GM19467 (cell line): ENCODE results near the gene APH1B.

ENCODE experiments used
- ATAC-seq: cut with Tn5 transposase; IDR thresholded peaks from one replicate; pipeline ENCODE4 v1.9.1; 2021; ENCODE audit warnings: mild to moderate bottlenecking, moderate library complexity; ENCODE audit not compliant: unreplicated experiment

Gene APH1B

GRCh38 chr15:63251701-63252100 is 25.7 kb upstream of the APH1B start:
- no peak for ATAC-seq

GRCh38 chr15:63252292-63252691 is 25.1 kb upstream of the APH1B start:
- ATAC-seq = no peak

GRCh38 chr15:63254991-63255390 is 22.4 kb upstream of the APH1B start:
- ATAC-seq = no peak

- ATAC-seq = no peak
These were observed 21.9 kb upstream of the APH1B start for GRCh38 chr15:63255489-63255990.

GRCh38 chr15:63256433-63257274 is 20.8 kb upstream of the APH1B start:
- no peak for ATAC-seq

GRCh38 chr15:63258658-63259057 is 18.7 kb upstream of the APH1B start:
- ATAC-seq = no peak

- no peak for ATAC-seq
These were observed 16.6 kb upstream of the APH1B start for GRCh38 chr15:63260791-63261190.

GRCh38 chr15:63261311-63261710 is 16.1 kb upstream of the APH1B start:
- ATAC-seq = no peak

GRCh38 chr15:63263519-63263918 is 13.9 kb upstream of the APH1B start:
- no peak for ATAC-seq

- ATAC-seq = no peak
These were observed 12.6 kb upstream of the APH1B start for GRCh38 chr15:63264688-63265293.

- no peak for ATAC-seq
These were observed 3.0 kb upstream of the APH1B start for GRCh38 chr15:63274427-63274826.

- ATAC-seq = no peak
These were observed 915 bp upstream of the APH1B start for GRCh38 chr15:63276342-63277037.

- no peak for ATAC-seq
These were observed 570 bp downstream of the APH1B start for GRCh38 chr15:63277893-63278456.

- no peak for ATAC-seq
These were observed 5.7 kb downstream of the APH1B start for GRCh38 chr15:63283126-63283525.

- ATAC-seq = no peak
These were observed 6.9 kb downstream of the APH1B start for GRCh38 chr15:63284335-63284734.

- no peak for ATAC-seq
These were observed 9.7 kb downstream of the APH1B start for GRCh38 chr15:63287109-63287508.

GRCh38 chr15:63288342-63288741 is 10.9 kb downstream of the APH1B start:
- no peak for ATAC-seq

GRCh38 chr15:63288778-63289378 is 11.5 kb downstream of the APH1B start:
- no peak for ATAC-seq

GRCh38 chr15:63291507-63291906 is 14.1 kb downstream of the APH1B start:
- ATAC-seq = no peak

GRCh38 chr15:63292241-63292640 is 14.8 kb downstream of the APH1B start:
- no peak for ATAC-seq

- ATAC-seq = no peak
These were observed 15.4 kb downstream of the APH1B start for GRCh38 chr15:63292771-63293170.
